ENCODE measurements around the gene BABAM2. TPM values are rescaled to one million over a fixed set of nuclear protein-coding genes. Genes with fewer than 3 reads are reported as not detected.

BABAM2 gene
- total and polyA plus RNA-seq, 10 of the 15 experiments (the other 5 are each of a cell fraction or from before 2014, with no cell fraction given): 30.7 to 59.9 (median 44.5) TPM

- no peaks in the 10 kb centered on the region for H3K27me3 ChIP-seq (replicated peaks in 1 of 2; ENCODE audit: control insufficient read depth in 2 of 2, insufficient read depth in 2 of 2, low read length in 1 of 2)
- DNase-seq (ENCODE audit: low read depth, low spot score): no peak
- H3K4me2 ChIP-seq (ENCODE audit: control insufficient read depth, insufficient read depth): no peak overlapping the region
- no TSS peak for BruUV-seq (replicated peaks)
- no peaks in the 10 kb centered on the region for H3K79me2 ChIP-seq (ENCODE audit: control insufficient read depth, insufficient read depth, low read length)
- intact Hi-C loops (cut with micrococcal nuclease; ENCODE audit: unreplicated experiment): no loop called here
- no peak overlapping the region for H2AFZ ChIP-seq (ENCODE audit: control insufficient read depth, low read depth, low read length)
- FAIRE-seq: no peak
- RAD21 ChIA-PET (ENCODE audit: unreplicated experiment): no interaction called here
- no peak for TF ChIP-seq GATAD2B (conservative IDR thresholded peaks at IDR 0.05; ENCODE audit: low read depth)
- no peak for TF ChIP-seq TCF7 (IDR thresholded peaks at IDR 0.05; ENCODE audit: borderline replicate concordance)
- TF ChIP-seq SRF (IDR thresholded peaks at IDR 0.05; ENCODE audit: low read depth in 2 of 2, low read length in 2 of 2): no peak
- no peak for TF ChIP-seq BHLHE40 (IDR thresholded peaks at IDR 0.05; ENCODE audit: borderline replicate concordance in 1 of 2, low read depth in 2 of 2, low read length in 1 of 2)
- no peak for TF ChIP-seq NRF1 (conservative IDR thresholded peaks at IDR 0.05; ENCODE audit: low read depth, low read length)
- TF ChIP-seq EGR1 (IDR thresholded peaks at IDR 0.05; ENCODE audit: borderline replicate concordance in 1 of 2, low read depth in 2 of 2, low read length in 2 of 2): no peak
- TF ChIP-seq STAT3 (IDR thresholded peaks at IDR 0.05; ENCODE audit: low read depth, low read length): no peak
- TF ChIP-seq BCL11A (IDR thresholded peaks at IDR 0.05; ENCODE audit: low read depth, low read length): no peak
- TF ChIP-seq NFXL1 (IDR thresholded peaks at IDR 0.05; ENCODE audit: borderline replicate concordance): no peak
- no peak for TF ChIP-seq TARDBP (IDR thresholded peaks at IDR 0.05; ENCODE audit: borderline replicate concordance)
- TF ChIP-seq TAF1 (IDR thresholded peaks at IDR 0.05; ENCODE audit: borderline replicate concordance, low read depth, low read length): no peak
- no peak for TF ChIP-seq RAD51 (IDR thresholded peaks at IDR 0.05)
- no peak for TF ChIP-seq FOXK2 (IDR thresholded peaks at IDR 0.05)
- TF ChIP-seq E2F8 (IDR thresholded peaks at IDR 0.05; ENCODE audit: low read depth, partially characterized antibody): no peak
- TF ChIP-seq ZNF274 (IDR thresholded peaks at IDR 0.05; ENCODE audit: insufficient read depth, insufficient read length): no peak
- TF ChIP-seq FOXM1 (IDR thresholded peaks at IDR 0.05; ENCODE audit: low read depth, low read length): no peak
- TF ChIP-seq ASH2L (IDR thresholded peaks at IDR 0.05; ENCODE audit: borderline replicate concordance, low read depth): no peak
- no peak for TF ChIP-seq TCF3 (IDR thresholded peaks at IDR 0.05; ENCODE audit: borderline replicate concordance, insufficient read depth, low read depth, low read length)
- in situ Hi-C loops (cut with MboI): no loop called here
- H3K9me3 ChIP-seq (replicated peaks; ENCODE audit: control insufficient read depth, insufficient read depth, low read length): no peaks in the 10 kb centered on the region
- no peak for ATAC-seq
- no peaks in the 10 kb centered on the region for H4K20me1 ChIP-seq (ENCODE audit: control insufficient read depth, insufficient read depth)
- SMC1A ChIA-PET (ENCODE audit: uncharacterized antibody, unreplicated experiment): no interaction called here
- no peak overlapping the region for H3K9ac ChIP-seq (ENCODE audit: control insufficient read depth, insufficient read depth, low read length)
- CTCF ChIA-PET: no interaction called here
- H3K36me3 ChIP-seq (ENCODE audit: control insufficient read depth in 2 of 2, insufficient read depth in 2 of 2, low read length in 1 of 2): no peaks in the 10 kb centered on the region
- no peaks in the 10 kb centered on the region for H3K4me1 ChIP-seq (ENCODE audit: control insufficient read depth, insufficient read depth, low read length)
- POLR2A ChIA-PET: no interaction called here
- 68% methylated on average over 4 of the region's 4 CpGs for WGBS (ENCODE audit: insufficient coverage, insufficient replicate concordance, low lambda C conversion rate, missing lambda C conversion rate)
- H3K4me3 ChIP-seq: no peak overlapping the region
- H3K27ac ChIP-seq (ENCODE audit: control insufficient read depth, insufficient read depth): no peak overlapping the region
Measured at GRCh38 chr2:28084564-28084963, 194.0 kb downstream of the BABAM2 start.
